ENCODE measurements around the gene BEX5.
"Not testable (repeated sequence)": the region's sequence is repeated elsewhere in the genome, so short reads cannot be mapped to it uniquely, and the experiment has no call there.

The BEX5 gene

GRCh38 chrX:102155806-102156179 is at the start of gene BEX5:
TSS of gene BEX5 (minus strand) at chrX:102155977. CDS start at chrX:102154265, 1,712 bp downstream.
- peak; percentile 58 for DNase-seq
- in situ Hi-C loops (cut with HindIII; ENCODE audit: low pct_ligation_motif_present, low pct_unique_long_range_greater_than_20kb, low sequenced_read_pairs), result no loop called here

DNA sequence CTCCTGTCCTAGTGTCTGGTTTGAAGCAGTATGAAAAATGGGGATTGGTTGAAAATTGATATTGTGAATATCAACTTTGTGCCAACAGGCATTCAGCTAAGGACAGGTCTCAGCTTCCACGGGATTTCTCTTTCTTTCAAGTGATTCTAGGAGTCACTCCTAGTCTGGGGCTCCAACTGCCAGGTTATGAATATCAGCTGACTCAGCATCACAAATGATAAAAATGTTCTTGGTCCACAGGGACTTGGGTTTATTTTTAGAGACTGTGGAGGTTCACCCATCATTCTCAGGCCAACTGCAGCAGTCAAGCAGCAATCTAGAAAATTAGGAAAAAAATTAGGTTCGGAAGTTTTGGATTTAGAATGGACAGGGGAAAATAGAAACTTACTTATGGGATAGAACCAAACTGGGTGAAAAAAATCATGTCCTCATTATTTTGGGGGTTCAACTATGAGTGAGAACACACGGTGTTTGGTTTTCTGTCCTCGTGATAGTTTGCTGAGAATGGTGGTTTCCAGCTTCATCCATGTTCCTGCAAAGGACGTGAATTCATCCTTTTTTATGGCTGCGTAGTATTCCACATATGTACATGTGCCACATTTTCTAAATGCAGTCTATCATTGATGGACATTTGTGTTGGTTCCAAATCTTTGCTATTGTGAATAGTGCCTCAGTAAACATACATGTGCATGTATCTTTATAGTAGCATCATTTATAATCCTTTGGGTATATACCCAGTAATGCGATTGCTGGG is 30.4 kb upstream of the BEX5 start:
- in situ Hi-C loops (cut with HindIII; ENCODE audit: low pct_ligation_motif_present, low pct_unique_long_range_greater_than_20kb, low sequenced_read_pairs), result no loop called here
- no peak for DNase-seq

DNA sequence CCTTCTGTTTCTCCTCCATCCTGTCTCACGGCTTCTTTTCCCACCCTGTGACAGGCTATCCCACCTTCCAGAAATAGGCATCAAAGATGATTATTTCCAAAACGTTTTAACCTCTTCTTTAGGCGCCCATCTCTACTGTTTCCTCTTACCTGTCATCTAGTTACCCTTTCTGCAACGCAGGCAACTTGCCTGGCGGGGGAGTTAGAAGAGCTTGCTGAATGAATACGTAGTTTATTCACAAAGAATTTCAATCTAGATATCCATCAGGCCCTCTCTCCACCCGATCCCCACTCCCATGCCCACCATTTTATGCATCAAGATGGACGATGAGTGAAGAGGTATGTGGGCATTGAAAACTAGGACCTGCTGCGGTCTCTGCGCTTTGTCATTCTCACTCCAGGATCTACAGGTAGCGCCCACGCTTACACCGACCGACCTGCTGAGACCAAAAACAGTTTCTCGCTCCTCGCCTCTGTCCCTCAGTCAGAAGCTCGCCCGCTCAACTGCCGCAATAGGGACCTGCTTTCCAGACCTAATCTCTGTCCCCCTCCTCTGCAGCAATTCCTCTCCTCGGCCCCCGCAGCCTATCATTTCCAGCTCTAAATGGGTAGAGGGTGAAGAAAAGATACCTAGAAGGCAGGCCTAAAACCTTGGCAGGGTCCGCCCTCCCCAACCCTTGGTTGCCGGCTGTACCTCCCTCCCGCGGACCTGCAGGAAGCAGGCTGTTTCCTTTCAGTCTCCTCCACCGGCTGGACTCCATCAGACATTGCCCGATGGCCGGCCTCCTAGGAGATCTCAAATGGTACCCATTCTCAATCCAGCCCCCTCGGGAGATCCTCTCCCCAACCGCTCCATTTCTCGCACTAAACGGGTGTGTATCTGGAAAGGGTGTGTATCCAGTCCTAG is 624 bp downstream of the BEX5 start:
- in situ Hi-C loops (cut with HindIII; ENCODE audit: low pct_ligation_motif_present, low pct_unique_long_range_greater_than_20kb, low sequenced_read_pairs), result no loop called here
- DNase-seq, result no peak

DNA sequence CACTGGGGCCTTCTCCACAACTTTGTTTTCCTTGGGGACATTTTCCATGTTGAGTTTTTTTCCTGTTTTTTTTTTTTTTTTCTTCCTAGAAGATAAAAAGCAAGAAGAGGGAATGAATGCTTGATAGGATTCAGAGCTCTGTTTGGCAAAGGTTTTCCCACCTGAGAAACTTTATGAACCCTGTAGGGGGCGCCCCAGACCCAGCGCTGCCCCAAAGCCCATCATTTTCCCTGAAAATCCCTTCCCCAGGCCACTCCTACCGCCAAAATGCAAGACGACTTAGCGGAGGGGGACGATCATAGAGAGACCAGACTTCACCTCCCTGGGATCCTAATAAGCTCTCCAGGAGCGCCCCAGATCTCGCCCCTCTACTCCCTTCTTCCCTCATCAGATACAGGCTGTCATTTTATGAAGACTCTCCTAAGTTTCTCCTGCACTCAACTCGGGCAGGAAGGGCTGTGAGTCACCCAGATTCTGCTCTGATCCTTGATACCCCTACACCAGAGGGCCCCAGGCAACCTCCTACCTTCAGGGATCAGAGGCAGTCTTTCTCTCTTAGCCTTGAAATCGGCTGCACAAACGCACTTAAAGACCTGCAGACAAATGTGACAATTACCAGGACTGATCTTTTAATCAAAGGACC is 1.4 kb downstream of the BEX5 start:
- DNase-seq, result no peak
- in situ Hi-C loops (cut with HindIII; ENCODE audit: low pct_ligation_motif_present, low pct_unique_long_range_greater_than_20kb, low sequenced_read_pairs), result no loop called here

DNA sequence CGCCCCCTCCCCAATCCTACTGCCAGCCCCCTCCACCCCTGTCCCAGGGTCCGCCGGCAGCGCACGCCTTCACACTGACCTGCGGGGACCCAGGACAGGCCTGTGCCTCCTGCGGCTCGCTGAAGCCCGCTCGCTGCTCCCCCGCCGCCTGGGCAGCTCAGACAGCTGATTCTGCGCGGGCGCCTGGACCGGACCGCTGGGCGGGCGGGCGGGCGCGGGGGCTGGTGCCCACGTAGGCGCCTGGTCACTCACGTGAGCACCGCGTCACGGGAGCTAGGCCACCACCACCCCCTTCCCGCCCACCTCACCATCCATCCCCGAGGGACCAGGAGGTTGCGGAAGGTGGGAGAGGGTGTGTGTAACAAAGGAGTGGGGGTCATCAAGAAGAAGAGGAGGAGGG is 13.5 kb downstream of the BEX5 start, which contains the start of gene TCEAL6:
Gene TCEAL6, minus strand, starts transcription at position 208 of the 400 bp plus-strand sequence.
- DNase-seq; in situ Hi-C loops (cut with HindIII; ENCODE audit: low pct_ligation_motif_present, low pct_unique_long_range_greater_than_20kb, low sequenced_read_pairs): not testable (repeated sequence)

- in situ Hi-C loops (cut with HindIII; ENCODE audit: low pct_ligation_motif_present, low pct_unique_long_range_greater_than_20kb, low sequenced_read_pairs), result not testable (repeated sequence)
Measured at GRCh38 chrX:102141631-102142030, 14.1 kb downstream of the BEX5 start.

DNA sequence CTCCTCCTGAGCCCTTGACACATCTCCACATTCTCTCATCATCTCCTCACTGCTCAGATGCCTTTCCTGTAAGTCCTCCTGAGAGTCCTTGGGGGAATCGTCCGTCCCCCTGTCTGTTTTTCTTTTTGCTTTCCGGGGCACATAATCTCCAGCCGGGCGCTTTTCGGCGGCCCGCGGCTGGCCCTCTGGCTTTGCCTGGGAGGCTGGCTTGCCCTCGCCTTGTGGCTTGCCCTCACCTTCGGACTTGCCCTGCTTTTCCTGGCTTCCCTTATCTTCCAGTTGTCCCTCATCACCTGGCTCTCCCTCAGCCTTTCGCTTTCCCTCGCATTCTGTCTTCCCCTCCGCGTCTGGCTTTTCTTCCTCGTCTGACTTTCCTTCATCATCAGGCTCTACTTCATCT is 14.9 kb downstream of the BEX5 start:
- DNase-seq; in situ Hi-C loops (cut with HindIII; ENCODE audit: low pct_ligation_motif_present, low pct_unique_long_range_greater_than_20kb, low sequenced_read_pairs): not testable (repeated sequence)

More at GRCh38 chrX:102141631-102142030, 14.1 kb downstream of the BEX5 start:
- not testable (repeated sequence) for DNase-seq

DNA sequence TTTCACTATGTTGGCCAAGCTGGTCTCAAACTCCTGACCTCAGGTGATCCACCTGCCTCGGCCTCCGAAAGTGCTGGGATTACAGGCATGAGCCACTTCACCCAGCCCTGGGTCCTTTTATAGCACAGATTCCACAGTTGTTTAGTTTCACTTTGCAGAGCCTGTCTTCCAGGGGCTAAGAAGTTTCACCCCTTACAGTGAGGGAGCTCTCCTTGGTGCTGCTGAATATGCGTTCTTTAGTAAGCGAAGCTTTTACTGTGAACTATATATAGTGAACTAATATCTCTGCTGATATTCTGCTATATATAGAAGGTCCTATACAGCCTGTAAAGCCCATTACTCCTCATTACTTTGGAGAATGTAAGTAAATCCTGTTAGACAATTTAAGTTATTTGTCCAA is 17.7 kb downstream of the BEX5 start:
- in situ Hi-C loops (cut with HindIII; ENCODE audit: low pct_ligation_motif_present, low pct_unique_long_range_greater_than_20kb, low sequenced_read_pairs), result no loop called here
- DNase-seq, result no peak

DNA sequence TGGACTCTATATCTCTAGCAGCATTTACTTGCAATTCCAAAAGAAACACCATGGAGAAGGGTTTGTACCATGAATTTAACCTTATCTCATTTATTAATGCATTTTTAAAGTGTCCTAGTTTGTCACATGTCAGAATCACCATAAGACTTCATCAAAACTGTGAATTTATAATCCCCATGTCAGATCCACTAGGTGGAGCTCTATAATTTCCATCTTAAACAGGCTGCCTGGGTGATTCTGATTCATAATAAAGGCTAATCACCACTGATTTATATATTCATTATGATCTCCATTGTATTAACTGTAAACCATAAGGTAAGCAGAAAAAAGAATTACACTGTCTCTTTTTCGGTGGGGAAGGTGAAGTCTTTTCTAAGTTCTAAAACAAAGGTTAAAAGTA is 26.3 kb downstream of the BEX5 start:
- in situ Hi-C loops (cut with HindIII; ENCODE audit: low pct_ligation_motif_present, low pct_unique_long_range_greater_than_20kb, low sequenced_read_pairs), result no loop called here
- peak; percentile 2 for DNase-seq

- no peak for DNase-seq
- in situ Hi-C loops (cut with HindIII; ENCODE audit: low pct_ligation_motif_present, low pct_unique_long_range_greater_than_20kb, low sequenced_read_pairs), result no loop called here
Measured at GRCh38 chrX:102126863-102127262, 28.9 kb downstream of the BEX5 start.

DNA sequence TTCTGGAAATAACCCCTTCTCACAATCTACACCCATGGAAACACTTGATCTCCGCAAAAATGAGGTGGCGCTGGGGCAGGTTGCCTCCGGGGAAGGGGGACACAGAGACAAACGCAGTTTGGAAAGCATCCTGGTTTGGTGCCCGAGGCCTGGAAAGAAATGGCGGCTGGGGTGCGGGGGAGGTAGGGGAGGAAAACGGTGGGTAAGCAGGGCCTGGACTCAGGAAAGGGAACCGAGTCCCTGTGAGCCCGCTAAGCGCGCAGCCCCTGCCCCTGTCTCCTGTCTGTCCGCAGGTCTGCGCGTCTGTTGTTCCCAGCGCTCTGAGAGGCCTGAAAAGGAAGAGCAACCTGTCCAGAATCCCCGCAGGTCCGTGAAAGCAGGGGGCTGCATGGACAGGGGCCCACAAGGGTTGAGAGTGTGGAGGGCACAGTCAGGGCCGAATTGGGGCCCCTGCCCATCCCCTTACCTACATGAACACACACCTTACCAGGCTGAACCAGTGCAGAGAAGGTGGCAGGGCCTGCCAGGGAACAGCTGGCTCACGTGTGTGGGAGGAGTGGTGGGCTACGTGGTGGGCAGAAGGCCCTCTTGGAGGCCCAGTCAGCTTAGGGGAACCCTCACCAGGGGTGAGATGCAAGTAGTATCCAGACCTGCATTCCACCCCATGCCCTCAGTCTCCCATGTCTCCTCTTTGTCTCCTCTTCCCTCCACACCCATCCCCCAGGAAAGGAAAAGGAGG is 29.5 kb downstream of the BEX5 start:
- in situ Hi-C loops (cut with HindIII; ENCODE audit: low pct_ligation_motif_present, low pct_unique_long_range_greater_than_20kb, low sequenced_read_pairs); DNase-seq: not testable (repeated sequence)

- in situ Hi-C loops (cut with HindIII; ENCODE audit: low pct_ligation_motif_present, low pct_unique_long_range_greater_than_20kb, low sequenced_read_pairs); DNase-seq: not testable (repeated sequence)
Measured at GRCh38 chrX:102125436-102125835, 30.3 kb downstream of the BEX5 start, which contains the start of gene TCEAL2. TSS of gene TCEAL2 (plus strand) at chrX:102125679. CDS start at chrX:102126831, 1,152 bp downstream.

- DNase-seq; in situ Hi-C loops (cut with HindIII; ENCODE audit: low pct_ligation_motif_present, low pct_unique_long_range_greater_than_20kb, low sequenced_read_pairs): not testable (repeated sequence)
Measured at GRCh38 chrX:102125014-102125413, 30.8 kb downstream of the BEX5 start.

DNA sequence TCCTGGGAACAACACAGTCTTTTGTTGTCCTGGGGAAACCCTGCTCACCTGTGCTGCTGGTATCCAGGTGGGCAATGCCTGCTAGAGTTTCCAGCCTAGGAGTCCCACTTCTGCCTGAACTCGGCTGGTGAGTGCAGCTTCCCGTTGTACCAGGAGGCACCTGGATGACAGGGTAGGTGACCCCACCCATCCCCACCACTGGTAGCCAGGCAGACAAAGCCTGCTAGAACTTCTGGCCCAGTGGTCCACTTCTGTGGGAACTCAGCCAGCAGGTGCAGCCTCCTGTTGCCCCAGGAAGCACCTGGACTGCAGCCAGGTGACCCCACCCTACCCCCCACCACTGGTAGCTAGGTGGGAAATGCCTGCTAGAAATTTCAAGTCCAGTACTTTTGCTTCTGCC is 40.0 kb downstream of the BEX5 start:
- in situ Hi-C loops (cut with HindIII; ENCODE audit: low pct_ligation_motif_present, low pct_unique_long_range_greater_than_20kb, low sequenced_read_pairs), result no loop called here

GRCh38 chrX:102113367-102113766 is 42.4 kb downstream of the BEX5 start:
- DNase-seq, result no peak
- in situ Hi-C loops (cut with HindIII; ENCODE audit: low pct_ligation_motif_present, low pct_unique_long_range_greater_than_20kb, low sequenced_read_pairs), result no loop called here

More for the DNA sequence above, 40.0 kb downstream of the BEX5 start:
- no peak for DNase-seq

All from ACHN (cell line).